NCI-H2107 (cell line): ENCODE measurements around the gene TUBA4A.
A peak's percentile ranks its signal among the peaks of the same experiment; 100 is the strongest.
"Not testable (repeated sequence)": the region's sequence is repeated elsewhere in the genome, so short reads cannot be mapped to it uniquely, and the experiment has no call there.

Experiments
- DNase-seq: peaks from one replicate; lab custom pipeline; 2025; lab: John Stamatoyannopoulos, UW

The TUBA4A gene

GRCh38 chr2:219253753-219254589 lies at the start of gene TUBA4A:
Gene TUBA4A, minus strand, starts transcription at chr2:219253918. Its CDS starts 60 bp downstream, at chr2:219253858.
- peak; percentile 38 for DNase-seq

- DNase-seq: no peak
Measured at GRCh38 chr2:219302412-219302968, 48.8 kb upstream of the TUBA4A start.

- DNase-seq: no peak
Measured at GRCh38 chr2:219300022-219300421, 46.3 kb upstream of the TUBA4A start.

GRCh38 chr2:219299372-219299760 lies 45.6 kb upstream of the TUBA4A start:
- no peak for DNase-seq

GRCh38 chr2:219298759-219299371 lies 45.1 kb upstream of the TUBA4A start:
- DNase-seq: peak; percentile 25

- no peak for DNase-seq
Measured at GRCh38 chr2:219297766-219298456, 44.2 kb upstream of the TUBA4A start.

GRCh38 chr2:219296631-219297391 lies 43.1 kb upstream of the TUBA4A start:
- no peak for DNase-seq

GRCh38 chr2:219296142-219296541 lies 42.4 kb upstream of the TUBA4A start:
- no peak for DNase-seq

- peak; percentile 67 for DNase-seq
Measured at GRCh38 chr2:219294356-219295351, 40.9 kb upstream of the TUBA4A start.

- no peak for DNase-seq
Measured at GRCh38 chr2:219293736-219294231, 40.1 kb upstream of the TUBA4A start.

- DNase-seq: no peak
Measured at GRCh38 chr2:219292616-219293015, 38.9 kb upstream of the TUBA4A start.

GRCh38 chr2:219291910-219292490 lies 38.3 kb upstream of the TUBA4A start:
- DNase-seq: no peak

GRCh38 chr2:219291394-219291793 lies 37.7 kb upstream of the TUBA4A start:
- no peak for DNase-seq

- DNase-seq: no peak
Measured at GRCh38 chr2:219290381-219291171, 36.9 kb upstream of the TUBA4A start.

- DNase-seq: no peak
Measured at GRCh38 chr2:219289537-219290361, 36.0 kb upstream of the TUBA4A start.

- no peak for DNase-seq
Measured at GRCh38 chr2:219289195-219289536, 35.4 kb upstream of the TUBA4A start.

GRCh38 chr2:219287580-219288265 lies 34.0 kb upstream of the TUBA4A start:
- DNase-seq: no peak

- DNase-seq: not testable (repeated sequence)
Measured at GRCh38 chr2:219287116-219287440, 33.4 kb upstream of the TUBA4A start.
